ENCODE data around the gene TMEM117.
"Not testable (repeated sequence)": the region's sequence is repeated elsewhere in the genome, so short reads cannot be mapped to it uniquely, and the experiment has no call there.

Gene TMEM117

DNA sequence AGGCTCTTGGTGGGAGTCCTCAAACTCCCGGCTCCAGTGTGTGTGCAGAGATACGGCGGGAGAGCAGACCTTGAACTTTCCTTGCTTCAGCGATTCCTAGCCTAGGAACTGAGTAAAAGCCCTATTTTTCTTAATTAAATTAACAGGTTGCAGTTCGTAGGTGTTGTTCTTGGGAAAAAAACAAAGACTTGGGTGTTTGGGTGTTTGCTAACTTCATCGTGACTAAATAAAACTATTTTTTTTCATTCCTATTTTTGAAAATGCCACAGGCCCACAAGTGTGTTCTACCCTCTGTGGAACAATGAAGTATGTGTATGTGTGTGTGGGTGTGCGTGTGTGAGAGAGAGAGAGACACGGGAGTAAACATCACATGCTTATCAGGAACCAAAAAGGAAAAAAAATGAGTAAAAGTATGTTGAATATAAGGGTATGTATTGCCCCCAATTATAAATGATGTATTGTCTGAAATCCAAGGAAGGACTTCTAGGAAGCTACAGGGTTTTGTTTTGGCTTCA lies 651 bp downstream of the TMEM117 start:
- in situ Hi-C loops (cut with HindIII; ENCODE audit: low sequenced_read_pairs), result no loop called here

DNA sequence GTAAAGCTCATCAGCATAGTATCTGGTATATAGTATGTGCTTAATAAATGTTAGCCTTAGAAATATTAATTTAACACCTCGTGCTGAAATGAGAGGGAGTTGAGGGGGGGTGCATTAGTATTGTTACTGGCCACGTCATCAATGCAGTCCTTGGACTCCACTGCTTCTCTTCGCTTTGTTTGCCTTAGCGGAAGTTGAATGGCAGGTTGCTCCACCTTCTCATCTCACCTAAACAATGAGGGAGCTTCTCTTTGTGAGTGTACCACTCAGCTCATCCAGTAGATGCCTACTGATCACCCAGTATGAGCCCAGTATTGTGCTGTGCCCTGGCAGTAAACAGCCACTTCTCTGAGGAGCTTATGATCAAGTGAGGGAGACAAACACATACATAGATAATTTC lies 4.5 kb downstream of the TMEM117 start:
- in situ Hi-C loops (cut with HindIII; ENCODE audit: low sequenced_read_pairs), result no loop called here

DNA sequence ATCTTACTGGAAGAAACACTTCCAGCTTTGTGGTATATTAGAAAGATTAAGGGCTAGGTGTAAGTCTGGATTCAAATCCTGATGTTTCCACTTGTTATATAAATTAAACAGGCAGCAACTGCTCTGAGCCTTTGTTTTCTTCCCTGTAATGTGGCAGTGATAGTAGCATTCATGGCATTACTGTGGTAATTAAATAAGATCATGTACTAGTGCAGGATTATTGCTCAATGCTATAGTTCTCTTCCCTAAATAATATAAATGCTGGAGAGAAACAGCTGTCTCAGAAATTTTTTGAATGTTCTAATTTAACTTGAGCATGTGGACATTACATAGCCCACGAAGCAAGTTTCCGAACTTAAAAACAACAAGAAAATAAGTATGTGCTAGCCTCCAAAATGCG lies 5.4 kb downstream of the TMEM117 start:
- in situ Hi-C loops (cut with HindIII; ENCODE audit: low sequenced_read_pairs), result no loop called here

DNA sequence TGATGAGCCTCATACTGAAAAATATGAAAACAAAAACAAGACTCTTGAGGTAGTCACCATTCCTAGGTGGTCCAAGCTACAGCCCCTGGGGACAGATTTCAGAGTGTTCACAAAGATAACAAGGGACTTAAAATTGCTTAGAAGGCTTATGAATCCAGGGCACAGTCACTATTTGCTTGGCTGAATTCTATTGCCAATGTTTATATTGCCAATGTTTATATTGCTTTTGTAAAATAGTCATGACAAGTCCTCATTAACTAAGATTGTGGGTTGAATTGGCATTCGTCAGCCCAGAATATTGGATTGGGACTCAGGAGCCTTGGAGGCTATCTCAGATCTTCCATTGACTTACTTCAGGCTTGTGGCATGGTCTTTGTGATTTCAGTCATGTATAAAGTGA lies 6.4 kb downstream of the TMEM117 start:
- in situ Hi-C loops (cut with HindIII; ENCODE audit: low sequenced_read_pairs), result no loop called here

DNA sequence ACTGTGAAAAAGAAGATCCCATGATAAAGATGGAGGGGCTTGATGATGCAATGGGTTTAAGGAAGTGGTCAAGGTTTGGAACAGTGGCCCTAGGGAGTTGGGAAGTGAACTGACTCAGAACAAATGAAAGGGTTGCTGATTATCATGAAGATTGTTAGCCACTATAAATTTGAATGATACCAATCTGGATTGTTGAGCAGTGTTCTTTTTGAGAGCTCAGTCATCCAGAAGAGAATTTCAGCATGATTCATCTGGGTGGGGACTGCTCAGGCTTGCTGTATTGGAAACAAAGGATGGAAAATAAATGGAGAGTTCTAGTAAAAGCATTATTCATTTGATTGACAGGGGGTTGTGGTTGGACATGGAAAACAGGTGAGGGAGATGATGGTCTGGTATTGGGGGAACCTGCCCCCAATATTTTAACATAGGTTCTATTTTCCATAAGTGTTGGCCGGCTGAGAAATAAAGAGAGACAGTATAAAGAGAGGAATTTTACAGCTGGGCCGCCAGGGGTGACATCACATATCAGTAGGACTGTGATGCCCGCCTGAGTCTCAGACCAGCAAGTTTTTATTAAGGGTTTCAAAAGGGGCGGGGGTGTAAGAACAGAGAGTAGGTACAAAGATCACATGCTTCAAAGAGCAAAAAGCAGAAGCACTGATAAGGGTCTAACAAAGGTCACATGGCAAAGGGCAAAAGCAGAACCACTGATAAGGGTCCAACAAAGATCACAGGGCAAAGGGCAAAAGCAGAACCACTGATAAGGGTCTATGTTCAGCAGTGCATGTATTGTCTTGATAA lies 11.7 kb downstream of the TMEM117 start:
- in situ Hi-C loops (cut with HindIII; ENCODE audit: low sequenced_read_pairs), result not testable (repeated sequence)

DNA sequence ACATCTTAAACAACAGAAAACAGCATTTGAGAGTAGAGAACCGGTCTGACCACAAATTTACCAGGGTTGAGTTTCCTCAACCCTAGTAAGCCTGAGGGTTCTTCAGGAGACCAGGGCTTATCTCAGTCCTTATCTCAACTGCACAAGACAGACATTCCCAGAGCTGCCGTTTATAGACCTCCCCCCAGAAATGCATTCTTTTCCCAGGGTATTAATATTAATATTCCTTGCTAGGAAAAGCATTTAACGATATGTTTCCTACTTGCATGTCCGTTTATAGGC lies 12.3 kb downstream of the TMEM117 start:
- in situ Hi-C loops (cut with HindIII; ENCODE audit: low sequenced_read_pairs), result no loop called here

DNA sequence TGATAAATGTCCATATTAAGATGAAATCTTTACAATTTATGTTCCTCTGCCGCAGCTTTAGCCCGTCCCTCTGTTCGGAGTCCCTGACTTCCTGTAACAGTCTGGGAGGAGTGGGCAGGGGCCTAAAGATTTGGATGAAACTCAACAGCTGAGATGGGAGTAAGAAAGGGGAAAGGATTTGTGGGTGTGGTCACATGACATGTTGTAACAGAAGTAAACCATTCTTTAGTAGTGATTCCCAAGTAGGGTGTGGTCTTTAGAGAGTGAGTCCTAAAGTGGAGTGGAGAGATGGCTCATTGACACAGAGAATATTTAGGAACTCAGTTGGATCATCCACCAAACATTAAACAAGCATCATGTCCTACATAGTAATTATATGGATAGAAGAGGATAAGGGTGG lies 12.9 kb downstream of the TMEM117 start:
- in situ Hi-C loops (cut with HindIII; ENCODE audit: low sequenced_read_pairs), result no loop called here

DNA sequence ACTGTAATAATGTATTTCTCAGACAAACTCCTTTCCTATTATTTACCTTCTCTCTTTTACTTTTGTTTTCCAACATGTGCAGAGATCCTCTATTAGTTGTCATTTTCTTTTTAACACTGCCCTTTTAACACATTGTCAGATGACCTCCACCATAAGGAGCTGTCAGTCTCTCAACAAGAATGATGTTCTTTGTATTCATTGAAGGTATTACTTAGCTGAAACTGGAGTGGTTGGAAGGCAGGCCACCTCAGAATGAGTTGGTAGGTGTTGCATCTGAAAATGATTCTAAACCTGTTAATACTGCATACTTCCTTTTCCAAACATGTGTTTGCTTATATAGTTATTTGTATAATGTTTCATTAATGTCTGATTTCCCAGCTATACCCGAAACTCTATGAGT lies 16.9 kb downstream of the TMEM117 start:
- in situ Hi-C loops (cut with HindIII; ENCODE audit: low sequenced_read_pairs), result no loop called here

DNA sequence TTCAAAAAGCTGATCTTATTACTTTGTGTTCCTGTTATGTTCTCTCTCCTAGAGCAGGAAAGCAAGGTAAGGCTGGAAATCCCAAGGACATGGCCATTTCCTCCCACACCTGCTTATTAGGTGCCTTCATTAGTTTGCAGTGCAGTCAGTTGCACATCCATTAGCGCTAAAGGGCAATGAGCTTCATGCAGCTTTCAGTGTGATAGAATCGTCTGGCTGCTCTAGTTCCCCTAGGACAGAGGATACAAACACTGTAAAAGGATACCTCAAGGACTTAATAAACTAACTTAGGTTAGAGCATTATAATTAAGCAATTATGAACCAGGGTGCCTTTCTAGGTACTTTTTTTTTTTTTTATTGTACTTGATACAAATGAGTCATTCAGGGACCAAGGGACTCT lies 21.1 kb downstream of the TMEM117 start:
- in situ Hi-C loops (cut with HindIII; ENCODE audit: low sequenced_read_pairs), result no loop called here

DNA sequence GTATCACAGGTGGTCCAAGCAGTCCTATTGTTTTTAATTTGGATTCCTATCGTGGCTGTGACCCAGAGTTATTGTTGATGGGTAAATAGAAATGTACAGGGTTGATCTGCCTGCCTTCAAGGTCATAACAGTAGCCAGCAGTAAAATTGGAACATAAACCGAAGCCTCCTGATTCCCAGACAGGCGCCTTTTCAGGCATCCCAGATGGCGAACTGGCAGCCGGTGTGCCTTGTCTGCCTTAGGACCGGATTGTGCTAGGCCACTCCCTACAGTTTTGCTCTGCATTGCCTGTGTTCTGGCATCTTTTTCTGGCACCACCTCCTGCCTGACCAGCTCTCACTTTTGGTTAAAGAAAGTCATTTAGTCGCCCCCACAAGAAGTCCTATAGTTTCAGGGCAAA lies 22.2 kb downstream of the TMEM117 start:
- in situ Hi-C loops (cut with HindIII; ENCODE audit: low sequenced_read_pairs), result no loop called here

DNA sequence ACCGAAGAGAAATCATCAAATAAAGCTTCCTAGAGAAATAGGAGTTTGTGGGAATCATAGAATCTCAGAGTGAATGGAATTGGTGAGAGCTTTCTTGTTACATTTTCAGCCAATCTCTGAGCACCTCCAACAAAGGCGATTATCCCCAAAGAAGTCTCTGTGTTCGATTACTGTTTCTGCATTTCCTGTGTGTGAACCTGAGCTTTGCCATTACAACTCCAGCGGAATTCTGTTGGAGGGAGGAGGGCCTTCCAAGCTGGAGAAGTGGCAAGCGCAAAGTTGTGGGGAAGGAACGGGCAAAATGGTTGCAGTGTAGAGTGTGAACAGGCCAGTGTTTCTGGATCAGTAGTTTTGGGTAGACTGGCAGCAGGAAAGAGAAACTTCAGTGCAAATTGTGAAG lies 23.1 kb downstream of the TMEM117 start:
- in situ Hi-C loops (cut with HindIII; ENCODE audit: low sequenced_read_pairs), result no loop called here

DNA sequence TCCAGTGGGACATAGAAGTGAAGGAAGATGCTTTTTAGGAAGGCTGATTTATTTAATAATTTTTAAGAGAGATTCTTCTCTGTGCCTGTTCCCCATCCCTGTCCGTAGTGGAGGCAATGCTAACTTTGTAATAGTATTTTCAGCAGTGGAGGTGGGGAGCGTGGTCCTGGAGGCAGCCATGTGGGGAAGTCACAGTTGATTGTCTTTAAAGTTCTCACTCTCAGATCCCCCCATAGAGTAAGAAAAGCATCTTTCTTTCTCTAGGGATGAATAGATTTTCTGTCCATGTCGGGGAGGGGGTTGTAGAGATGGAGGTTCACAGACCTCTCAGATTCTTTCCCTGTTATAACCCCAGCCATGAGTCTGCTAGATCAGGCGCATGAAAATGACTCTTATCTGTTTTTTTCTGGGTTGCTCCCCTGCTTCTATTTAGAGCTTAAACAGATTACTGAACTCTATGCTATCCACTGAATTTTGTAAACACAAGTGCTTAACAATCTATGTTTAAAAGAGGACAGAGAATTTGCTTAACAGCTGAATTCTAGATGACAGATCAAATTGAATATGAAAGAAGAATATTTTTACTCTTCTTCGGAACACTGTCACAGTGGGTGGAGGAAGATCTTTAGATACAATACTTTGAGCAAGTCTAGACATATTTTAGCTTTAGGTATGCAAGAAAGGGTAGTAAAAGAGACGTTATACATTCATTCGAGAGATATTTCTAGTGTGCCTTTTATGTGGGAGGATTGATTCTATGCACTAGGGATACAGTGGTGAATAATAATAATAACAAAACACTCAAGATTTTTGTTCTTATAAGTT lies 25.3 kb downstream of the TMEM117 start:
- in situ Hi-C loops (cut with HindIII; ENCODE audit: low sequenced_read_pairs), result no loop called here

DNA sequence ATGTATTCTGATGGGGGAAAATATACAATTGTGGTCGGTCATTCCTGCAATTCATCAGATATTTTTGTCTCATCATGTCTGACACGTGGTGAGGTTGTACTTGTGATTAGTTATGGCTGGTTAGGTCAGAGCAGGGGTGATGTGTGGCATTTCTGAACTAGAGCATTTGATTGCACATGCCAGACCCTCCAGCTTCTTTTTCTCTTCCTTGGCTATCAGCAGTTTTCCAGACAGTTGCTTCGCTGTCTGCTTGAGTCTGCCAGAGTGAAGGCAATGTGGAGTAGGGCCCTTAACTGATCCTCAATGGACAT lies 25.9 kb downstream of the TMEM117 start:
- in situ Hi-C loops (cut with HindIII; ENCODE audit: low sequenced_read_pairs), result no loop called here

DNA sequence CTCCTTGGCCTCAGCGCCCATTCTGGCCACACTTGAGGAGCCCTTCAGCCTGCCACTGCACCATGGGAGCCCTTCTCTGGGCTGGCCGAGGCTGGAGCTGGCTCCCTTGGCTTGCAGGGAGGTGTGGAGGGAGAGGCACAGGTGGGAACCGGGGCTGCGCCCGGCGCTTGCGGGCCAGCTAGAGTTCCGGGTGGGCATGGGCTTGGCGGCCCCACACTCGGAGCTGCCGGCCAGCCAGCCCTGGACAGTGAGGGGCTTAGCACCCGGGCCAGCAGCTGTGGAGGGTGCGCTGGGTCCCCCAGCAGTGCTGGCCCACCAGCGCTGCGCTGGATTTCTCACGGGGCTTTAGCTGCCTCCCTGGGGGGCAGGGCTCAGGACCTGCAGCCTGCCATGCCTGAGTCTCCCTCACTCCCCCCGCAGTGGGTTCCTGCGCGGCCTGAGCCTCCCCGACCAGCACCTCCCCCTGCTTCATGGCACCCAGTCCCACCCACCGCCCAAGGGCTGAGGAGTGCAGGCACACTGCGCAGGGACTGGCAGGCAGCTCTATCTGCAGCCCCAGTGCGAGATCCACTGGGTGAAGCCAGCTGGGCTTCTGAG lies 28.0 kb downstream of the TMEM117 start:
- in situ Hi-C loops (cut with HindIII; ENCODE audit: low sequenced_read_pairs), result no loop called here

DNA sequence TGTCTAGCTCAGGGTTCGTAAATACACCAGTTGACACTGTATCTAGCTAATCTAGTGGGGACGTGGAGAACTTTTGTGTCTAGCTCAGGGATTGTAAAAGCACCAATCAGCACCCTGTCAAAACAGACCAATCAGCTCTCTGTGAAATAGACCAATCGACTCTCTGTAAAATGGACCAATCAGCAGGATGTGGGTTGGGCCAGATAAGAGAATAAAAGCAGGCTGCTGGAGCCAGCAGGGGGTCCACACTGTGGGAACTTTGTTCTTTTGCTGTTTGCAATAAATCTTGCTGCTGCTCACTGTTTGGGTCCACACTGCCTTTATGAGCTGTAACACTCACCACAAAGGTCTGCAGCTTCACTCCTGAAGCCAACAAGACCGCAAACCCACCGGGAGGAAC lies 28.7 kb downstream of the TMEM117 start:
- in situ Hi-C loops (cut with HindIII; ENCODE audit: low sequenced_read_pairs), result not testable (repeated sequence)

DNA sequence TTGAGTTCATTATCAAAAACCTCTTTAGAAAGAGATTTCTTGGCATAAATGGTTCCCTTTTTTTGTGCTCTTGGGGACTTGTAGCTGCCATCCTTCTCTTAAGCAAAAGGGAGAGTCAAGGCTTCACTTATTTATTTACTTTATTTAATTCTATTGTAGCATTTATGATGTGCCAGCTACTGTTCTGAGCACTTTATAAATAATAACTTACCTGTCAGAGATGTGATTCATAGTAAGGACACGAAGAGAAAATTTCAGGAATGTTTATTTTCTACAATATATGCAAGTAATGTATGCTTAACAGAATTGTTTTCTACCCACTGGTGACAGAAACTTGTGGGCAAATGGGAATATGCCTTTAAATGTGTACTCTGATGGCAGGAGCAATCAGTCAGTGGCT lies 33.3 kb downstream of the TMEM117 start:
- in situ Hi-C loops (cut with HindIII; ENCODE audit: low sequenced_read_pairs), result no loop called here

DNA sequence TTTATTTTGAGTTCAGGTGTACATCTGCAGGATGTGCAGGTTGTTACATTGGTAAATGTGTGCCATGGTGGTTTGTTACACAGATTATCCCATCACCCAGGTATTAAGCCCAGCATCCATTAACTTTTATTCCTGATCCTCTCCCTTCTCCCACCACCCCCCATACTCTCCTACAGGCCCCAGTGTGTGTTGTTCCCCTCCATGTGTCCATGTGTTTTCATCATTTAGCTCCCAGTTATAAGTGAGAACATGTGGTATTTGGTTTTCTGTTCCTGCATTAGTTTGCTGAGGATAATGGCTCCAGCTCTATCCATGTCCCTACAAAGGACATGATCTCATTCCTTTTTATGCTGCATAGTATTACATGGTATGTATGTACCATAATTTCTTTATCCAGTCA lies 33.9 kb downstream of the TMEM117 start:
- in situ Hi-C loops (cut with HindIII; ENCODE audit: low sequenced_read_pairs), result not testable (repeated sequence)

DNA sequence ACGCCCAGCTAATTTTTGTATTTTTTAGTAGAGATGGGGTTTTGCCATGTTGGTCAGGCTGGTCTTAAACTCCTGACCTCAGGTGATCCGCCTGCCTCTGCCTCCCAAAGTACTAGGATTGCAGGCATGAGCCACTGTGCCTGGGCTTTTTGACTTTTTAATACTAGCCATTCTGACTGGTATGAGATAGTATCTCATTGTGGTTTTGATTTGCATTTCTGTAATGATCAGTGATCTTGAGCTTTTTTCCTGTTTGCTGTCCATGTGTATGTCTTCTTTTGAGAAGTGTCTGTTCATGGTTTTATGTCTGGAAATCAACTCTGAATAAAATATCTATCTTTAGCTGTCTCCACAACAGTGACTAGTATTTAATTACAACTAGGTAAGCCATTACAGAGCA lies 35.4 kb downstream of the TMEM117 start:
- in situ Hi-C loops (cut with HindIII; ENCODE audit: low sequenced_read_pairs), result not testable (repeated sequence)

DNA sequence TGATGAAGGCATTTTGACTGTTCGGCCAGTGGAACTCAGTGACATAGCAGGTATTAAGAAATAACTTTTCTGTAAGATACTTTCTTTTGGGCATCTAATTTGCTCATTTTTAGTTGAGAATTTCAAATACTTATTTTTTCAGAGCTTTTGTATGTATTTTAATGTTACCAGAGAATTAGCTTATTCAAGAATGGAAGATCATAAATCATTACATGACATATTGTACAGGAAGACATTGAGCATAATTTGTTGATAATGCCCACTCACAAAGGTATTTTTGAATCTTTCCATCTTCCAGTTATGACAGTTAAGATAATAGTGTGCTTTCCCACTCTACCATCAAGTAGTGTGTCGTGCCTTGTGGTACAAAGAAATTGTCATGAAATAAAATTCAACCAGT lies 36.5 kb downstream of the TMEM117 start:
- in situ Hi-C loops (cut with HindIII; ENCODE audit: low sequenced_read_pairs), result no loop called here

DNA sequence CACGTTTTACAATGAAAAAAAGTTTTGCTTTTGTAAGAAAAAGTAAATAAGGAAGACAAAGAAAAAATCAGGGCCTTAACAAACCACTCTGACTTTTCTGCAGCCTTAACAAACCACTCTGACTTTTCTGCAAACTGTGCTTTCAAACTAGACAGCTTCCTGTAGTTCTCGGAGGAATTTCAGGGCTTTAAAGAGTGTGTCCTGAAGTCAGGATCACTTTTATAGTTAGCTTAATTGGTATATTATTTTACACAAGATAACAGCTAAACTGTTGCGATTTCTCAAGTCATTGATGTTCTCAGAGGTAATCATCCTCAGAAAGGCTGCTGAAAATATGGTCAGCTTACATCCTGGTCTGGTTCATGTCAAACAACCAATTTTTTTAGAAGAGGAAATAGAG lies 42.2 kb downstream of the TMEM117 start:
- in situ Hi-C loops (cut with HindIII; ENCODE audit: low sequenced_read_pairs), result no loop called here

DNA sequence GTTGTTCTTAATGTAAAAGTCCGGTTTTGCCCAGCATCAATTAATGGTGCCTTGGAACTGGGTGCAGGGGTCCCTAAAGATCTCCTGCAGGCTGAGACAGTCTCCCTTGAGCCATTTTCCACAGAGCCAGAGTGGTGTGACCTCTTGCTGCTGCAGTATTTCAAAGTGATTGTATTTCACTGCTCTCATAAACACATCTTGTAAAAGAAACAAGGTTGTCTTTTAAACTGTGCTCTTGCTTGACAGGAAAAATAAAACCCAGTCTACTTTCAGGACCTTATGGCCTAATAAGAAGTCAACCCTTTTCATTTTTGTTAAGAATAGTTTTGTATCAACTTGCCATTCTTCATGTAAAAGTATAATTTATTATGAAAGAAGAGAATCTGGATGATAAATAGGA lies 44.7 kb downstream of the TMEM117 start:
- in situ Hi-C loops (cut with HindIII; ENCODE audit: low sequenced_read_pairs), result loop anchor here (10.0 kb wide), 1 partner anchor 66 kb away; no protein-coding TSS in a partner anchor

DNA sequence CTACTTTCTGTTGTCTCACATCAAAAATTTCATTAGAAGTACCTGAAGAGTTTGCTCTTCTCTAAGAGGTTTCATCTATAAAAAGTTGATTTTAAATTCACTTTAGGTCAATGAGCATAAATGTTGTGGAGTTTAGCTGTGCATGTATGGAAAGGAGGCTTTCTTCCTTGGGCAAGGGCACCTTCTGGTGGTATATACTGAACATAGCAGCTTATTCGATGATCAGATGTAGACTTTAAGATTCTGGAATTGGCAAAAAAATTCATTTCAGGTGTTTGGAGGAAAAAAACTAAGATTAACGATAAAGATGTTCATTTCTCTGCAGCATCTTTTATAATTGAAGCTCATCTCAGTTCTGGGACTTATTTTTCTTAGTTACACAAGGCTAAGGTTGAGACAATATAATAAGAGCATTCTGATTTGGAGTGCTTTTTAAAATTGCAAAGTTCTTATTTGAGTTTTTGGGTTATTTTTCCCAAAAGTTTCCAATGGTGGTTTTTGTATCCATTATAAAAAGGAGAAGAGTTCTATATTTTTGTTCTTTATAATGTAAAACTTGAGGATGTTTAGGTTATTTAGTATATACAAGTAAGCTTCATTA lies 46.8 kb downstream of the TMEM117 start:
- in situ Hi-C loops (cut with HindIII; ENCODE audit: low sequenced_read_pairs), result loop anchor here (10.0 kb wide), 1 partner anchor 68 kb away; no protein-coding TSS in a partner anchor
